ENCODE data around the gene MTHFD1. TPM values are rescaled to one million over a fixed set of nuclear protein-coding genes. Genes with fewer than 3 reads are reported as not detected.

The MTHFD1 gene
- total RNA-seq, 1 experiment from 2014 or later: 109 TPM

DNA sequence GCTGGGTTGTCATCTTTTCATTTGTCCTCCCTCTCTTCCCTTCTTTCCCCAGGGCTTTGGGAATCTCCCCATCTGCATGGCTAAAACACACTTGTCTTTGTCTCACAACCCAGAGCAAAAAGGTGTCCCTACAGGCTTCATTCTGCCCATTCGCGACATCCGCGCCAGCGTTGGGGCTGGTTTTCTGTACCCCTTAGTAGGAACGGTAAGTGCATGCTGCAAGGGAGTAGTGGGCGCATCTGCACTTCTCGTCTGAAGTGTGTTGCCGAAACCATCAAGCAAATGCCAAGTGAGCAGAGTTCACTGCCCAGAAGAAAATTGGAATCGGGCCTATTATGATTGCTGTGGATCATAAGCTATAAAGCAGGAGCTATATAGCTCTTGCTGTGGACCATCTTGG is 66.5 kb downstream of the MTHFD1 start:
- H3K4me1 ChIP-seq: no peaks in the 10 kb centered on the region
- H3K27ac ChIP-seq: no peak overlapping the region
- no peak overlapping the region for H3K4me3 ChIP-seq
- H3K36me3 ChIP-seq: peaks cover 49% of the 10 kb centered on the region
- no peak for DNase-seq
- no peaks in the 10 kb centered on the region for H3K27me3 ChIP-seq
- H3K9me3 ChIP-seq (replicated peaks): no peaks in the 10 kb centered on the region

DNA sequence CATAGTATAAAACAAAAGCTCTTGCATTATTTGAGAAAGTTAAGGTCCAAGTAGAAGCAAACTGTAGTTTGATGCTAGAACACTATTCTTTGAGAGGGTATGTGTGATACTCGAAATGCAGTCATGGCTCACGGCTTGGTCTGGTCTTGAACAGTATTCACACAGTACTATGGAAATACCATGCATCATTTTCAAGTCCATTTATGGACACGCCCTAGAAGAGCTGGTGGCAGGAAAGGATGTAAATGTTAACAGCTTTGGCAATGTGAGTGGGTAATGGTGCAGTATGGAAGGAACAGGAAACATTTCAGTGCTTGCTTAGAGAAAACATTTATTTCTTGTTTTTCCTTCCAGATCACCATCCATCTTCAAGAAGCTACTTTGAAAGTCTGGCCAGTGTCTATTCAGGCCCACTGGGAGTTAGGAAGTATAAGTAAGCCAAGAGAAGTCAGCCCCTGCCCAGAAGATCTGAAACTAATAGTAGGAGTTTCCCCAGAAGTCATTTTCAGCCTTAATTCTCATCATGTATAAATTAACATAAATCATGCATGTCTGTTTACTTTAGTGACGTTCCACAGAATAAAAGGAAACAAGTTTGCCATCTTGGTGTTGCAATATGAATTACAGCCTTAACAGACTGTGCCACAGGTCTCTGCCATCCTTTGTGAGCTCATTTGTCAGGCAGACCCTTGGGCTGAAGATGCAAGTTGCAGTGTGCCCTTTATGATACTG is 71.4 kb downstream of the MTHFD1 start:
- no peaks in the 10 kb centered on the region for H3K9me3 ChIP-seq (replicated peaks)
- H3K27ac ChIP-seq: no peak overlapping the region
- DNase-seq: no peak
- peaks cover 29% of the 10 kb centered on the region for H3K36me3 ChIP-seq
- H3K27me3 ChIP-seq: no peaks in the 10 kb centered on the region
- H3K4me3 ChIP-seq: no peak overlapping the region
- peaks cover 2% of the 10 kb centered on the region; the same call in 1 of the 2 replicates for H3K4me1 ChIP-seq

GRCh38 chr14:64461221-64461620 is 73.1 kb downstream of the MTHFD1 start:
- Histone ChIP-seq H3K27me3 (no peaks in the 10 kb centered on the region), H3K36me3 (peaks cover 16% of the 10 kb centered on the region), H3K4me3 (no peak overlapping the region), H3K27ac (no peak overlapping the region), H3K4me1 (peaks cover 7% of the 10 kb centered on the region), H3K9me3 (replicated peaks) (no peaks in the 10 kb centered on the region)
- DNase-seq: no peak

DNA sequence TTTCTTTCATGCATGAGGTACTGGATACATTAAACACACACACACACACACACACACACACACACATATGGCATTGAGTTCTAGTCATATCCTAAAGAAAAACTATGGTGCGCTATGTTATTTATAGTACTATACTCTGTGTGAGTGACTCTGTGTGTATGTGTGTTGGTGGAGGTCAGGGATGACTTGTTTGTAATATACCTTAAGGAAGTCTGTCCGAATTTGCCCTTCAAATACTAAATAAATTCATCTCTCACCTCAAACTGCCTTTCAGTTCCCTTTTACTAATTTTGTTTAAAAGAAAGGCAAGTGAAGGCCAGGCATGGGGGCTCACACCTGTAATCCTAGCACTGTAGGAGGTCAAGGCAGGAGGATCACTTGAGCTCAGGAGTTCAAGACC is 75.0 kb downstream of the MTHFD1 start:
- no peak overlapping the region for H3K4me3 ChIP-seq
- peaks cover 9% of the 10 kb centered on the region for H3K36me3 ChIP-seq
- no peaks in the 10 kb centered on the region for H3K9me3 ChIP-seq (replicated peaks)
- peaks cover 8% of the 10 kb centered on the region for H3K4me1 ChIP-seq
- H3K27ac ChIP-seq: no peak overlapping the region
- DNase-seq: no peak
- H3K27me3 ChIP-seq: no peaks in the 10 kb centered on the region

- Histone ChIP-seq H3K27me3 (no peaks in the 10 kb centered on the region), H3K4me3 (no peak overlapping the region), H3K9me3 (replicated peaks) (no peaks in the 10 kb centered on the region), H3K4me1 (peaks cover 8% of the 10 kb centered on the region), H3K27ac (no peak overlapping the region), H3K36me3 (peaks cover 9% of the 10 kb centered on the region)
- DNase-seq: no peak
Measured at GRCh38 chr14:64463873-64464272, 75.7 kb downstream of the MTHFD1 start.

DNA sequence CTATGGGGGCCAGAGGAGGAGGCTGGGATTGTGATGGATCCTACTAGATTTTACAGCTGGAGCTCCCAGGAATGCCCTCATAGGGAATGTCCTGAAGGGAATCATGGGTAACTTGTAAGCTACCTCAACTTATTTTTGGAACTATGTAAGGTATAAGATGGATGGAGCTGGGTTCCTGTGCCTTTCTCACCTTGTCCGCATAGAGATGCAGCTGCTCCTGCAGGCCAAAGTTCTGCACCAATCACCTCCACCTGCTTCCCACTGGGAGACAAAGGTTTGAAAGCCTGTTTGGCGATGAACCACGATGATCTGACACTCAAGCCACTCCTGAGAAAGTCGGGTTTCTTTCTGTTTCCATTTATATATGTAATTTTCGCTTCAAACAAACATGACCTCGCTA is 76.5 kb downstream of the MTHFD1 start:
- peaks cover 9% of the 10 kb centered on the region for H3K36me3 ChIP-seq
- no peak overlapping the region for H3K27ac ChIP-seq
- H3K9me3 ChIP-seq (replicated peaks): no peaks in the 10 kb centered on the region
- no peaks in the 10 kb centered on the region for H3K27me3 ChIP-seq
- H3K4me1 ChIP-seq: peaks cover 8% of the 10 kb centered on the region
- H3K4me3 ChIP-seq: peak overlapping the region; percentile 62
- no peak for DNase-seq

GRCh38 chr14:64465191-64465822 is 77.2 kb downstream of the MTHFD1 start, which contains the start of gene AKAP5:
Gene AKAP5, plus strand, starts transcription at chr14:64465499. Its CDS starts 2,896 bp downstream, at chr14:64468395.
- Histone ChIP-seq H3K27ac (no peak within 1 kb of the TSS), H3K9me3 (replicated peaks) (no peaks in the 10 kb centered on the region), H3K27me3 (no peaks in the 10 kb centered on the region), H3K36me3 (peaks cover 4% of the 10 kb centered on the region), H3K4me3 (peak within 1 kb of the TSS; percentile 62), H3K4me1 (peaks cover 8% of the 10 kb centered on the region)
- peak; percentile 44 to 57 for DNase-seq

- Histone ChIP-seq H3K27me3 (no peaks in the 10 kb centered on the region), H3K27ac (no peak overlapping the region), H3K4me3 (peak overlapping the region; percentile 62), H3K4me1 (peaks cover 8% of the 10 kb centered on the region), H3K36me3 (peaks cover 3% of the 10 kb centered on the region; the same call in 1 of the 2 replicates), H3K9me3 (replicated peaks) (no peaks in the 10 kb centered on the region)
- DNase-seq: no peak
Measured at GRCh38 chr14:64465831-64466554, 77.8 kb downstream of the MTHFD1 start.

GRCh38 chr14:64467101-64467500 is 78.9 kb downstream of the MTHFD1 start:
- H3K27ac ChIP-seq: no peak overlapping the region
- DNase-seq: no peak
- H3K36me3 ChIP-seq: no peaks in the 10 kb centered on the region
- H3K4me3 ChIP-seq: no peak overlapping the region
- H3K4me1 ChIP-seq: peaks cover 8% of the 10 kb centered on the region
- no peaks in the 10 kb centered on the region for H3K9me3 ChIP-seq (replicated peaks)
- H3K27me3 ChIP-seq: no peaks in the 10 kb centered on the region

DNA sequence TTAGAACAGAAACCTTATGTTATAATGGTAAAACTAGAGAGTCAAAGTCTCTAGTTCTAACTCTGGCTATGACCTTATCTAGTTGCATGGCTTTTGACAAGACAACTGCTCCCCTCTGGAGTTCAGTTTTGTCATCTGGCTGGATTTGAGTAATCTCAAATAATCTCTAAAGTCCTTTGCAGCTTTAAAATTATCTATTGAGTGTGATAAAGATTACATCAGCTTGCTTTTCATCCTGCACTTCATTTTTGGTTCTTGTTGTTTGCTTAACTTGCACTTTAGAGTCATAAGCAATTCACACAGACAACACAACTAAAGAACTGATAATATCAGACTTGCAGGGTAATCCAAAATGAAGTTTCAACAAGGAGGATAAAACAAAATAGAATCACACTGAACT is 79.4 kb downstream of the MTHFD1 start:
- Histone ChIP-seq H3K4me3 (no peak overlapping the region), H3K4me1 (peaks cover 8% of the 10 kb centered on the region)
- DNase-seq: no peak

DNA sequence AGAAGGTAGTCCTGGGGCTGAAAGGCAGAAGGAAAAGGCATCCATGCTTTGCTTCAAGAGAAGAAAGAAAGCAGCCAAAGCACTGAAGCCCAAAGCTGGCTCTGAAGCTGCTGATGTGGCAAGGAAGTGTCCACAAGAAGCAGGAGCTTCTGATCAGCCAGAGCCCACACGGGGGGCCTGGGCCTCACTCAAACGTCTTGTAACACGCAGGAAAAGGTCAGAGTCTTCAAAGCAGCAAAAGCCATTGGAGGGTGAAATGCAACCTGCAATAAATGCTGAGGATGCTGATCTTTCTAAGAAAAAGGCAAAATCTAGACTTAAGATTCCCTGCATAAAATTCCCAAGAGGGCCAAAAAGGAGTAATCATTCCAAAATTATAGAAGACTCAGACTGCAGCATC is 80.3 kb downstream of the MTHFD1 start:
- H3K9me3 ChIP-seq (replicated peaks): no peaks in the 10 kb centered on the region
- H3K27ac ChIP-seq: no peak overlapping the region

More for the DNA sequence above, 79.4 kb downstream of the MTHFD1 start:
- no peaks in the 10 kb centered on the region for H3K9me3 ChIP-seq (replicated peaks)
- H3K27ac ChIP-seq: no peak overlapping the region
- no peaks in the 10 kb centered on the region for H3K27me3 ChIP-seq
- H3K36me3 ChIP-seq: no peaks in the 10 kb centered on the region

DNA sequence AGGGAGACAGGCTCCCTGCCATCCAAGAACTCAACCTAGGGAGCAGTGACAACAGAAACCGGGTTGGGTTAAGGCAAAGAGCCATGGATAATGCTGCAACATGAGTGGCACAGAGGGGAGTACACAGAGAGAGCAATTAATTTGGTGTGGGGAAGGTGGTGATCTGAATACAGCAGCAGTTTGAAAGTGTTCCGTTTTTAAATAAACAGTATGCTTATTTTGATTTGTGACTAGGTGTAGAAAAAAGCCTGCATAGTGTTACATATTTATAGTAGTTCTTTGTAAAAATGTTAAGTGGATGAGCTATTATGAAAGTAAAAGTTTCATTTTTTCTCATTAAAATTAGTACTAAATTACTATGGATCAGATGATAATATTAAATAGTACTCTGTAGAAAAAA is 85.9 kb downstream of the MTHFD1 start:
- no peaks in the 10 kb centered on the region for H3K27me3 ChIP-seq
- no peaks in the 10 kb centered on the region for H3K4me1 ChIP-seq
- no peaks in the 10 kb centered on the region for H3K9me3 ChIP-seq (replicated peaks)
- H3K36me3 ChIP-seq: no peaks in the 10 kb centered on the region
- no peak overlapping the region for H3K27ac ChIP-seq
- DNase-seq: no peak
- no peak overlapping the region for H3K4me3 ChIP-seq

More for the DNA sequence above, 80.3 kb downstream of the MTHFD1 start:
- Histone ChIP-seq H3K4me3 (no peak overlapping the region), H3K4me1 (peaks cover 8% of the 10 kb centered on the region), H3K27me3 (no peaks in the 10 kb centered on the region), H3K36me3 (no peaks in the 10 kb centered on the region)
- no peak for DNase-seq

DNA sequence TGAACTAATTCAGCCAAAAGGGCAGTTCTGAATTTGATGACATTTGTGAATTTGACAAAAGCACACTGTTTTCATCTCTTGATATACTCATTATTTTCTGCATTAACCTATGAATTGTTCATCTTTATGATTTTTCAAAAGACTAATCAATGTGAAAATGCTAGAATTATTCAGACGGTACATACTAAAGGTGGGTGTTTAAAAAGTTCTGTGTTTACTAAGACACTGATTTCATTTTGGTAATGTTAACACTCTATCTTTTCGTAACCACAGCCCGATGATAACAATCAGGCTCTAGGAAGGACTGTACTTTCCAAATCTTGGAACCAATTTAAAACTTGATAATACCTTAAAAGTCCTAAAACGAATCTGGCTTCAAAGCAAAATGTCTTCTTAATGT is 86.5 kb downstream of the MTHFD1 start:
- DNase-seq: no peak
- H3K4me1 ChIP-seq: no peaks in the 10 kb centered on the region
- H3K27me3 ChIP-seq: no peaks in the 10 kb centered on the region
- no peaks in the 10 kb centered on the region for H3K36me3 ChIP-seq
- H3K9me3 ChIP-seq (replicated peaks): no peaks in the 10 kb centered on the region
- no peak overlapping the region for H3K27ac ChIP-seq
- H3K4me3 ChIP-seq: no peak overlapping the region

- Histone ChIP-seq H3K4me3 (no peak overlapping the region), H3K4me1 (no peaks in the 10 kb centered on the region), H3K27ac (no peak overlapping the region), H3K36me3 (no peaks in the 10 kb centered on the region), H3K27me3 (no peaks in the 10 kb centered on the region), H3K9me3 (replicated peaks) (no peaks in the 10 kb centered on the region)
- no peak for DNase-seq
Measured at GRCh38 chr14:64475585-64476273, 87.6 kb downstream of the MTHFD1 start.

GRCh38 chr14:64476438-64476837 is 88.3 kb downstream of the MTHFD1 start:
- no peak for DNase-seq
- H3K36me3 ChIP-seq: no peaks in the 10 kb centered on the region
- no peaks in the 10 kb centered on the region for H3K9me3 ChIP-seq (replicated peaks)
- no peak overlapping the region for H3K27ac ChIP-seq
- H3K4me1 ChIP-seq: no peaks in the 10 kb centered on the region
- no peak overlapping the region for H3K4me3 ChIP-seq
- H3K27me3 ChIP-seq: no peaks in the 10 kb centered on the region
